GM19468 (cell line): ENCODE measurements around the gene AMPH.

Experiments
- ATAC-seq: cut with Tn5 transposase; IDR thresholded peaks from one replicate; pipeline ENCODE4 v1.9.1; 2021; ENCODE audit warnings: mild to moderate bottlenecking, moderate library complexity, moderate number of reproducible peaks; ENCODE audit not compliant: unreplicated experiment; ENCODE audit errors: extremely low read depth

Gene AMPH

GRCh38 chr7:38335128-38335491 is 296.1 kb downstream of the AMPH start:
- ATAC-seq, result no peak

- no peak for ATAC-seq
These were observed 297.0 kb downstream of the AMPH start for GRCh38 chr7:38334163-38334562.
